Stimulated activated CD4-positive, alpha-beta T cell treated with anti-CD3 and anti-CD28 coated beads, Interleukin-15, amount 100 ng/mL, for 48 hours (primary cell): Measurements from ENCODE around the gene SFT2D1.

Source experiments
- DNase-seq, 2 donors: peaks; one replicate each; pipeline ENCODE4 v3.0.0-alpha.2; 2020; ENCODE audit warnings: low read depth in 2 of 2

The SFT2D1 gene

GRCh38 chr6:166277892-166278578 lies 64.3 kb downstream of the SFT2D1 start:
- no peak for DNase-seq

DNA sequence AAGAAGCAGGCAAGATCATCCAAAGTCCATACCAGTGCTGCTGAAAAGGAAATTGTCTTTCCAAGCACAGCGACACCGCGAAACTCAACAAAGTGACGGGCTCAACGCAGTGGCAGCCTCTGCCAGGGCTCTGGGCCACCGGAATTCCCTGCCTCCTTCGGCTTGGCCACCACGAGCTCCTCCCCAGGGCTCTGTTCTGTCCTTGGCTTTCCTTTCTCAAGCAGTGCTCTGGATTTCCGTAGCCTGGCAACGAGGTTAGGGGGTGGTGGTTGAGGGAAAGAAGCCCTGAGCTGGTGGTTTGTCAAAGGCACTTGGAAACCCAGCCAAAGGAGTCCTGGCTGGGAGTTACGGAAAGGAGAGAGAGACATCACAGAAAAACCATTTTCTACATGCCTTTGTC lies 65.3 kb downstream of the SFT2D1 start:
- DNase-seq = no peak

GRCh38 chr6:166275714-166276166 lies 66.6 kb downstream of the SFT2D1 start:
- DNase-seq = peak; percentile 39 to 69

DNA sequence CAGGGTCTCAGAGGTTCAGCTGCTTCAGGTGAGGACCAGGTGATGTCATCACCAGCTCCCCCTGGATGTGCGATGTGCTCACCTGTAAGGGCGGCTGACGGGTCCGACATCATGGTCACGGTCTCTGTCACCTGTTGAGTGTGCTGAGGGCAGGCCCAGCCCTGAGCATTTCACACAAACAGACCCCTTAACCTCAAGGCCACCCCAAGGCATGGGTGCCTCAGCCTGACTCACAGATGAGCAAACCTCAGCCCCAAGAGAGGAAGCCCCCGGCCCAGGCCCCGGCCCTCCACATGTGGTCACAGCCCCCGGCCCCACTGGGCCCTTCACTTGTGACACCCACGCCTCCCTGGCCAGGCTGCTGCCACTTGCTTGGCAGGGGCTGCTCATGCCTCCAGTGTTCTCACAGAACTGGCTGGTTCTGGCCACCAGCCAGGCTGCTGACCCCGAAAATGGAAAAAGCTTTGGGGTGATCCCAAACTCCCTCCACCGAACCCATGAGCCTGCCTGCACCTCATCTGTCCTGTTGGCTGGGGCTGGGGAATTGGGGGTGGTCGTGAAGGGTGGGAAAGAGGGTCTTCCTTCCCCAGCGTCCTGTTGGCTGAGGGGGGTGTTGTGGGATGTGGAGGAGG lies 67.5 kb downstream of the SFT2D1 start:
- DNase-seq = no peak

DNA sequence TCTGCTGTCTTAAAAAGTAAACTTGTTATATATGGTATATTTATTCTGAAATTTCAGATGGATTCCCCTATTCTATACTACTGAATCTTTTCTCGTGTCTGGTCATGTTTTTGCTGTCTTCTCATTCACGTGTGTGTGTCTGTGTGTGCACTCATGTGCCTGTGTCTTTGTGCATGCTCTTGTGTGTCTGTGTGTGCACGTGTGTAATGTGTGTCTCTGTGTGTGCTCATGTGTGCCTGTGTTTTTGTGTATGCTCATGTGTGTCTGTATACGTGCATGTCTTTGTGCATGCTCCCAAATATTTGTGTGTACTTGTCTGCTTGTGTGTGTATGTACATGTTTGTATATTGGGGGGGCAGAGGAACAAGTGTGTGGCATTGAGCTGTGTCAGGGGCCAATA lies 68.2 kb downstream of the SFT2D1 start:
- no peak for DNase-seq

DNA sequence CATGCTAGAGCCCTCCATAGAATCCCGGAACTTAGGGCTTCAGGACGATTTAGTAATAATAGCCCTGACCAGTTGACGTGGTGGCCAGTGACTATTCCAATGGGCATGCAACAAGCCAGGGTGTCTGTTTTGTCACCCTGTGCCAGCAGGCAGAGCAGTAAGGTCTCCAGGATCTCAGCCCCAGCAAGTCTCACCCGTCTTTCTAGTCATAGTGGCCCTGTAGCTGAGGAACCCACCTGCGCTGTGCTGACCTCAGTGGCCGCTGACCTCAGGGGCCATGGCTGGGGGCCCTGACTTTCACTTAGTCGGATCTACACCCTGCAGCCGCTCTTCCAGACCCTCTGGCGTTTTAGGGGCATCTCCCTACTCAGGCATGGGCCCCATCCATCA lies 71.0 kb downstream of the SFT2D1 start:
- no peak for DNase-seq

- no peak for DNase-seq
Measured at GRCh38 chr6:166270706-166271375, 71.5 kb downstream of the SFT2D1 start.
